Trophoblast cell (in vitro differentiated cells and primary cell): ENCODE measurements around the gene COL3A1.

Source experiments
- DNase-seq, 2 donors: peaks; one replicate each; pipeline ENCODE4 v3.0.0-alpha.2; 2016
- H2AFZ ChIP-seq: 2 replicates; pipeline ENCODE4 v1.6.1; 2013; ENCODE audit warnings: low read length, moderate library complexity, mild to moderate bottlenecking; ENCODE audit not compliant: insufficient read depth, poor library complexity
- H2AK5ac ChIP-seq: 2 replicates; pipeline ENCODE4 v1.6.1; 2013; ENCODE audit warnings: mild to moderate bottlenecking, low read length
- H2BK120ac ChIP-seq: 2 replicates; pipeline ENCODE4 v1.6.1; 2013; ENCODE audit warnings: low read length, mild to moderate bottlenecking, moderate library complexity; ENCODE audit not compliant: insufficient read depth, poor library complexity
- H2BK12ac ChIP-seq: 2 replicates; pipeline ENCODE4 v1.6.1; 2013; ENCODE audit warnings: mild to moderate bottlenecking, low read length, moderate library complexity
- H2BK5ac ChIP-seq: 2 replicates; pipeline ENCODE4 v1.6.1; 2013; ENCODE audit warnings: low read length, low read depth, moderate library complexity, mild to moderate bottlenecking; ENCODE audit not compliant: poor library complexity
- H3K14ac ChIP-seq: 2 replicates; pipeline ENCODE4 v1.6.1; 2013; ENCODE audit warnings: mild to moderate bottlenecking, low read length
- H3K18ac ChIP-seq: 2 replicates; pipeline ENCODE4 v1.6.1; 2013; ENCODE audit warnings: mild to moderate bottlenecking, low read length
- H3K23ac ChIP-seq: 2 replicates; pipeline ENCODE4 v1.6.1; 2013; ENCODE audit warnings: low read length
- H3K27ac ChIP-seq: 2 replicates; pipeline ENCODE4 v1.5.1; 2013; ENCODE audit warnings: low read depth, mild to moderate bottlenecking, inconsistent platforms, low read length, moderate library complexity
- H3K27me3 ChIP-seq: 2 replicates; pipeline ENCODE4 v1.6.1; 2013; ENCODE audit warnings: inconsistent platforms, mild to moderate bottlenecking, low read length, moderate library complexity; ENCODE audit not compliant: insufficient read depth
- H3K36me3 ChIP-seq, 2 experiments: 1 replicate in 1 of 2; 2 replicates in 1 of 2; pipeline ENCODE4 v1.6.1; 2013; ENCODE audit warnings: low read length in 2 of 2, mild to moderate bottlenecking in 2 of 2, moderate library complexity in 1 of 2; ENCODE audit not compliant: insufficient read depth in 2 of 2, control insufficient read depth in 1 of 2
- H3K4ac ChIP-seq: 2 replicates; pipeline ENCODE4 v1.6.1; 2013; ENCODE audit warnings: low read depth, mild to moderate bottlenecking, low read length, moderate library complexity
- H3K4me1 ChIP-seq, 2 experiments: 1 replicate in 1 of 2; 2 replicates in 1 of 2; pipeline ENCODE4 v1.6.1; 2013; ENCODE audit warnings: low read length in 2 of 2, mild to moderate bottlenecking in 2 of 2, moderate library complexity in 1 of 2; ENCODE audit not compliant: insufficient read depth in 2 of 2, control insufficient read depth in 1 of 2
- H3K4me2 ChIP-seq: 2 replicates; pipeline ENCODE4 v1.6.1; 2013; ENCODE audit warnings: inconsistent platforms, mild to moderate bottlenecking, low read length, moderate library complexity
- H3K4me3 ChIP-seq: 2 replicates; pipeline ENCODE4 v1.5.1; 2013; ENCODE audit warnings: mild to moderate bottlenecking, low read depth, low read length, inconsistent platforms
- H3K79me1 ChIP-seq: one replicate; pipeline ENCODE4 v1.6.1; 2013; ENCODE audit warnings: low read length
- H3K79me2 ChIP-seq: 2 replicates; pipeline ENCODE4 v1.6.1; 2013; ENCODE audit warnings: low read length, mild to moderate bottlenecking; ENCODE audit not compliant: control insufficient read depth, insufficient read depth, poor library complexity
- H3K9ac ChIP-seq: 2 replicates; pipeline ENCODE4 v1.6.1; 2013; ENCODE audit warnings: mild to moderate bottlenecking, low read length
- H3K9me3 ChIP-seq: 2 replicates; pipeline ENCODE4 v1.6.1; 2013; ENCODE audit warnings: low read depth, mild to moderate bottlenecking, control low read depth, inconsistent platforms, low read length; ENCODE audit not compliant: insufficient read depth
- H4K12ac ChIP-seq: 2 replicates; pipeline ENCODE4 v1.6.1; 2013; ENCODE audit warnings: low read depth, mild to moderate bottlenecking, low read length, moderate library complexity
- H4K8ac ChIP-seq: 2 replicates; pipeline ENCODE4 v1.6.1; 2013; ENCODE audit warnings: low read depth, mild to moderate bottlenecking, low read length, moderate library complexity
- H4K91ac ChIP-seq: one replicate; pipeline ENCODE4 v1.6.1; 2013; ENCODE audit warnings: low read depth, mild to moderate bottlenecking, low read length, moderate library complexity
- WGBS: extraction: QIAGEN DNeasy Blood & Tissue Kit; methylation state at CpG from one replicate; pipeline ENCODE4 v1.1.7; 2013; ENCODE audit warnings: missing lambda C conversion rate; ENCODE audit not compliant: insufficient read length, insufficient coverage; ENCODE audit errors: extremely low coverage; 5-methylcytosine and 5-hydroxymethylcytosine counted together

COL3A1 gene

DNA sequence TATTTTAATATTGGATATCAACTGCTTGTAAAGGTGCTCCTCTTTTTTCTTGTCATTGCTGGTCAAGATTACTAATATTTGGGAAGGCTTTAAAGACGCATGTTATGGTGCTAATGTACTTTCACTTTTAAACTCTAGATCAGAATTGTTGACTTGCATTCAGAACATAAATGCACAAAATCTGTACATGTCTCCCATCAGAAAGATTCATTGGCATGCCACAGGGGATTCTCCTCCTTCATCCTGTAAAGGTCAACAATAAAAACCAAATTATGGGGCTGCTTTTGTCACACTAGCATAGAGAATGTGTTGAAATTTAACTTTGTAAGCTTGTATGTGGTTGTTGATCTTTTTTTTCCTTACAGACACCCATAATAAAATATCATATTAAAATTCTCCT is 38.2 kb downstream of the COL3A1 start:
- no peak for DNase-seq
- no peak overlapping the region for H3K4me3 ChIP-seq
- no peak overlapping the region for H2BK5ac ChIP-seq
- no peaks in the 10 kb centered on the region for H3K79me1 ChIP-seq
- no peak overlapping the region for H3K18ac ChIP-seq
- no peak overlapping the region for H4K91ac ChIP-seq
- WGBS: no CpG with 5 or more reads among the region's 1 CpG
- H3K27ac ChIP-seq: no peak overlapping the region
- no peaks in the 10 kb centered on the region for H3K27me3 ChIP-seq
- no peak overlapping the region for H3K9ac ChIP-seq
- no peak overlapping the region for H2BK120ac ChIP-seq
- H2AK5ac ChIP-seq: no peak overlapping the region
- no peak overlapping the region for H4K12ac ChIP-seq
- H3K36me3 ChIP-seq: peaks cover 11 to 23% of the 10 kb centered on the region in 2 experiments
- no peak overlapping the region for H2BK12ac ChIP-seq
- no peaks in the 10 kb centered on the region for H3K79me2 ChIP-seq
- no peak overlapping the region for H3K14ac ChIP-seq
- H3K4ac ChIP-seq: no peak overlapping the region
- H3K4me2 ChIP-seq: no peak overlapping the region
- H3K23ac ChIP-seq: no peak overlapping the region
- H3K4me1 ChIP-seq: peaks cover 0 to 3% of the 10 kb centered on the region in 2 experiments
- no peaks in the 10 kb centered on the region for H3K9me3 ChIP-seq
- no peak overlapping the region for H2AFZ ChIP-seq
- no peak overlapping the region for H4K8ac ChIP-seq

- no CpG with 5 or more reads among the region's 3 CpGs for WGBS
- Histone ChIP-seq H3K18ac (no peak overlapping the region), H3K36me3 (peaks cover 6 to 17% of the 10 kb centered on the region in 2 experiments), H2AK5ac (no peak overlapping the region), H3K4me2 (no peak overlapping the region), H2BK5ac (no peak overlapping the region), H4K12ac (no peak overlapping the region), H3K4me1 (peaks cover 0 to 3% of the 10 kb centered on the region in 2 experiments), H2BK120ac (no peak overlapping the region), H3K14ac (no peak overlapping the region), H3K4ac (no peak overlapping the region), H2BK12ac (no peak overlapping the region), H3K27me3 (no peaks in the 10 kb centered on the region), H3K79me1 (no peaks in the 10 kb centered on the region), H3K23ac (no peak overlapping the region), H4K8ac (no peak overlapping the region), H3K4me3 (no peak overlapping the region), H2AFZ (no peak overlapping the region), H3K9ac (no peak overlapping the region), H4K91ac (no peak overlapping the region), H3K79me2 (no peaks in the 10 kb centered on the region), H3K27ac (no peak overlapping the region), H3K9me3 (no peaks in the 10 kb centered on the region)
- no peak for DNase-seq
Measured at GRCh38 chr2:189013031-189013430, 38.9 kb downstream of the COL3A1 start.

GRCh38 chr2:189013671-189014448 is 39.7 kb downstream of the COL3A1 start:
- H3K4me3 ChIP-seq: no peak overlapping the region
- no peaks in the 10 kb centered on the region for H3K9me3 ChIP-seq
- no CpG with 5 or more reads among the region's 2 CpGs for WGBS
- DNase-seq: no peak
- no peak overlapping the region for H3K23ac ChIP-seq
- no peak overlapping the region for H2AK5ac ChIP-seq
- peaks cover 3 to 15% of the 10 kb centered on the region in 2 experiments for H3K36me3 ChIP-seq
- no peaks in the 10 kb centered on the region for H3K79me1 ChIP-seq
- no peak overlapping the region for H2BK5ac ChIP-seq
- H2BK12ac ChIP-seq: no peak overlapping the region
- H3K27ac ChIP-seq: peak overlapping the region; percentile 58
- no peak overlapping the region for H3K14ac ChIP-seq
- H4K8ac ChIP-seq: no peak overlapping the region
- no peak overlapping the region for H3K4me2 ChIP-seq
- no peaks in the 10 kb centered on the region for H3K79me2 ChIP-seq
- H2AFZ ChIP-seq: no peak overlapping the region
- no peaks in the 10 kb centered on the region for H3K27me3 ChIP-seq
- no peak overlapping the region for H3K4ac ChIP-seq
- no peak overlapping the region for H4K91ac ChIP-seq
- H4K12ac ChIP-seq: no peak overlapping the region
- H3K4me1 ChIP-seq: peaks cover 0 to 3% of the 10 kb centered on the region in 2 experiments
- H2BK120ac ChIP-seq: no peak overlapping the region
- no peak overlapping the region for H3K9ac ChIP-seq
- no peak overlapping the region for H3K18ac ChIP-seq

DNA sequence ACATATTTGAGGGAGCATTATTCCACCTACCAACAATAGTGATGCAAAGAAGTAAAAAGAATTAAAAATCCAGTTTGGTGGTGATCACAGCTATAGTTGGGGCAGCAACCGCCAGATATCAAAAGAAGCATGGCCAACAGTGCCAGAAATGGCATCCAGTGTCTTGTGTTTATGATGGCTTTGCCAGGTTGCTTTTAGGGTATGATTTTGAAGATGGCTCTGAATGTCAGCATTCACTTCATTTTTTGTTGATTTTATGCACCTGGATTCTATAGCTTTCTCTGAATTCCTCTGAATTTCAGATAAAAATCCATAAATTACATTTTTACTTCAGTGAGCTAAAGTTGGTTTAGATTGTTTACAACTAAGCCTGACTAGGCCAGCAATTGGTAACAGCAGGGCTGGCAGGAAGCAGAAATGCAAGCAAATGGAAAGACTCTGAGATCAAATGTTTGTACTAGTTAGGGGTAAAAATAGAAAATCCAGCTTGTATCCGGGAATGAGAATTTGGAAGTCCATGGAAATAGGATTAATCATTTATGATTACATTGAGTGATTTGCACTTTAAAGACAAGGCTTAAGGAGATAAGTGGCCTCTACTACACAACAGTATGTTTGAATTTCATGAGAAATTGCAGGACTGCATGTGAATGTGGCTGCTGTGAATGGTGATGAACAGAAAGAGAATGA is 40.4 kb downstream of the COL3A1 start:
- Histone ChIP-seq H3K18ac (no peak overlapping the region), H3K27me3 (no peaks in the 10 kb centered on the region), H3K36me3 (peaks cover 2 to 12% of the 10 kb centered on the region in 2 experiments), H3K4ac (no peak overlapping the region), H3K9ac (no peak overlapping the region), H2BK12ac (no peak overlapping the region), H3K14ac (no peak overlapping the region), H2BK120ac (no peak overlapping the region), H4K91ac (no peak overlapping the region), H3K4me2 (no peak overlapping the region), H3K4me3 (no peak overlapping the region), H3K79me1 (no peaks in the 10 kb centered on the region), H3K4me1 (peaks cover 0 to 3% of the 10 kb centered on the region in 2 experiments), H2AFZ (no peak overlapping the region), H3K27ac (peak overlapping the region; percentile 58), H3K23ac (no peak overlapping the region), H2AK5ac (no peak overlapping the region), H2BK5ac (peak overlapping the region; percentile 42), H4K12ac (no peak overlapping the region), H4K8ac (no peak overlapping the region), H3K79me2 (no peaks in the 10 kb centered on the region), H3K9me3 (no peaks in the 10 kb centered on the region)
- DNase-seq: no peak
- no CpG with 5 or more reads among the region's 2 CpGs for WGBS
